Measurements from ENCODE around the gene ZNF865.

GRCh38 chr19:55601084-55601483 is 4.4 kb upstream of the ZNF865 start:
- TF ChIP-seq CTCF (IDR thresholded peaks at IDR 0.05; ENCODE audit: low read length), result no peak
- no peak for TF ChIP-seq EZH2 (IDR thresholded peaks at IDR 0.05; ENCODE audit: borderline replicate concordance, low read length)
